ENCODE results near the gene CRYBB1.

DNA sequence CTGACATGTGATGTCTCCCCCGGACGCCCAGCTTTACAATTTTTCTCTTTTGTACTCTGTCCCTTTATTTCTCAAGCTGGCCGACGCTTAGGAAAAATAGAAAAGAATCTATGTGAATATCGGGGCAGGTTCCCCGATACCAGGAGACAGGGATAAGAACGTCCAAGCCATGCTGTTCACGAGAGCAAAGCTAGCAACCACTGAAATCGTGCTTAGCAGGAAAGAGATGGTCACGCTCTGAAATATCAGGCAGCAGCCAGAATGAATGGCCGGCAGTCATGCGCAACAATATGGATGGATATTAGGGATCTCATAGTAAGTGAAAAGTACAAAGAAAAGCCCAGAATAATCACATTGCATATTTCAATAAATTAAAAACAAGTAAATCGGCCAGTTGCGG, 3.5 kb downstream of the CRYBB1 start:
- TF ChIP-seq CTCF (IDR thresholded peaks at IDR 0.05) (no peak), GATA2 (CRISPR knock-in tag; IDR thresholded peaks at IDR 0.05) (no peak)
